VCaP (cell line): ENCODE results near the gene DCBLD1.

Experiments used
- H3K27ac ChIP-seq: fragments of 450-650 bp; 2 replicates; pipeline ENCODE4 v1.5.1; 2017
- TF ChIP-seq, protein P1 (sequence below): fragments of 450-650 bp; conservative IDR thresholded peaks from 2 replicates; pipeline ENCODE4 v1.5.1; 2017; ENCODE audit warnings: mild to moderate bottlenecking, moderate library complexity

The DCBLD1 gene

DNA sequence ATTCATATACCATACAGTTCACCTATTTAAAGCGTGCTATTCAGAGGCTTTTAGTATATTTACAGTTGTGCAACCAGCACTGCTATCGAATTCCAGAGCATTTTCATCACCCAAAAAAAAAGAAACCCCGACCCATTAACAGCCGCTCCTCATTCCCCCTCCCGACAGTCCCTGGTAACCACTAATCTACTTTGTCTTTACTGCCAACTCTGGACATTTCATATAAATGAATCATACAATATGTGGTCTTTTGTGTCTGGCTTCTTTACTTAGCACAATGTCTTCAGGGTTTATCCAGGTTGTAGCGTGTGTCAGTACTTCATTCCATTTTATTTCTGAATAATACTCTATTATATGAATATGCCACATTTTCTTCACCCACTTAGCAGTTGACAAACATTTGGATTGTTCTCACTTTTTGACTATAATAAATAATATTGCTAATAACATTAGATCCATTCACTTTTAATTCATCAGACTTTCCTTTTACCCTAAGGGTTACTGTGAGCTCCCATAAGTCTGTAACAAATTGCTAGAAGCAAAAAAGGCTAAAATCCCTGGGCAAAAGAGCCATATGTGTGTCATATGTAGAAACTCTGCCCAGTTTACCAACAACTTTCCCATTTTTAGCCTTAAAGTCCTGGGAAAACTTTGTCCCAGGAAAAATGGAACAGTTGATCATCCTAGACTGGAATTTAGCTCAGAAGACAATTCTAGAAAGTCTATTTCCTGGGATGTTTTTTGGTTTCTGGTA is 33.6 kb upstream of the DCBLD1 start:
- TF ChIP-seq, protein P1, sequence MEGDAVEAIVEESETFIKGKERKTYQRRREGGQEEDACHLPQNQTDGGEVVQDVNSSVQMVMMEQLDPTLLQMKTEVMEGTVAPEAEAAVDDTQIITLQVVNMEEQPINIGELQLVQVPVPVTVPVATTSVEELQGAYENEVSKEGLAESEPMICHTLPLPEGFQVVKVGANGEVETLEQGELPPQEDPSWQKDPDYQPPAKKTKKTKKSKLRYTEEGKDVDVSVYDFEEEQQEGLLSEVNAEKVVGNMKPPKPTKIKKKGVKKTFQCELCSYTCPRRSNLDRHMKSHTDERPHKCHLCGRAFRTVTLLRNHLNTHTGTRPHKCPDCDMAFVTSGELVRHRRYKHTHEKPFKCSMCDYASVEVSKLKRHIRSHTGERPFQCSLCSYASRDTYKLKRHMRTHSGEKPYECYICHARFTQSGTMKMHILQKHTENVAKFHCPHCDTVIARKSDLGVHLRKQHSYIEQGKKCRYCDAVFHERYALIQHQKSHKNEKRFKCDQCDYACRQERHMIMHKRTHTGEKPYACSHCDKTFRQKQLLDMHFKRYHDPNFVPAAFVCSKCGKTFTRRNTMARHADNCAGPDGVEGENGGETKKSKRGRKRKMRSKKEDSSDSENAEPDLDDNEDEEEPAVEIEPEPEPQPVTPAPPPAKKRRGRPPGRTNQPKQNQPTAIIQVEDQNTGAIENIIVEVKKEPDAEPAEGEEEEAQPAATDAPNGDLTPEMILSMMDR = no peak
- H3K27ac ChIP-seq = no peak overlapping the region

DNA sequence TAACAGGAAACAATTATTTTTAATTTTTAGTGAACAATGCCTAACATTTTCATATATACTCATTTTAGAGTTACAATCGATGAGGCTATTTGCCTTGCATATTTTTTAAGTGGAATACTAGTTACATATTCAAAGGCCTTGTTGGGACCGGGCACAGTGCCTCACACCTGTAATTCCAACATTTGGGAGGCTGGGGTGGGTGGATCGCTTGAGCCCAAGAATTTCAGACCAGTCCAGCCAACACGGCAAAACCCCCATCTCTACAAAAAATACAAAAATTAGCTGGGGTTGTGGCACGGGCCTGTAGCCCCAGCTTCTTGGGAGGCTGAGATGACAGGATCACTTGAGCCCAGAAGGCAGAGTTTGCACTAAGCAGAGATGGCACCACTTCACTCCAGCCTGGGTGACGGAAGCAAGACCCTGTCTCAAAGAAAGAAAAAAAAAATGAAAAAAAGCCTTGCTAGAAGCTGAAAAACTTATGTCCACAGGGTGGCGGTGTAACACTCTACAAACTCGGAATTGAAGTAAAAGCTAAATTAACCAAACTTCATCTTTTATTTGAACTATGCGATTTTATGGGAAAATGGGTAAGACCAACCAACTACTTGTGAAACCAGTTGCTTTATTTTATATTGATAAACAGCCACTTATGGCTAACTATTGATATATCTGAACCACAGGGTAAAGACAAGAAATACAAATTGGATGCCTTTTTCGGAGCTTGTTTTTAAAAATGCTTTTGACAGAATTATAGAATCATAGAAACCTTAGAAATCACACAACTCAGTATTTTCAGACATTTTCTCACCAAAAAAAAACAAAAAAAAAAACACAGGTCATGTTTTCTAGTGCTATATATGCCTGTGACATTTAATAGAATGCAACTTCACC is 32.7 kb upstream of the DCBLD1 start:
- TF ChIP-seq, protein P1 = peak; percentile 82
- no peak overlapping the region for H3K27ac ChIP-seq

DNA sequence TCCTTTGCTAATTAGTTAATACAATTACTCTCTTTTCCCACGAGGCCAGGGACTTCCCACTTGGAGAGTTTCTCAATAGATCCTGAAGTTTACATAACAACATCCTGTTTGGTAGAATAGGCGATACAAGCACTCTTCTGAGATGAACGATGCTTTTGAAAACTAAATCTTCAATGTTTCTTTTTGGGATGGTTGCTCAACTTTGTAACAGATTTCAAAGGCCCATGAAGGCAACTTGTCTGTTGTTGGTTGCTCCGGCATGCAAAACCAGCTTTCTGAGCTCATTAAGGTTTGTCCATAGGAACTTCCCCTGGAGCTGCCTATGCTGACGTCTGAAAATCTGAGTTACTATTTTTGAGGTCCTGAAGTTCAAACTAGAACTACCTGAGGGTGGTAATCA is 30.8 kb upstream of the DCBLD1 start:
- TF ChIP-seq, protein P1 = no peak
- peak overlapping the region; percentile 6; the same call in 1 of the 2 replicates for H3K27ac ChIP-seq

DNA sequence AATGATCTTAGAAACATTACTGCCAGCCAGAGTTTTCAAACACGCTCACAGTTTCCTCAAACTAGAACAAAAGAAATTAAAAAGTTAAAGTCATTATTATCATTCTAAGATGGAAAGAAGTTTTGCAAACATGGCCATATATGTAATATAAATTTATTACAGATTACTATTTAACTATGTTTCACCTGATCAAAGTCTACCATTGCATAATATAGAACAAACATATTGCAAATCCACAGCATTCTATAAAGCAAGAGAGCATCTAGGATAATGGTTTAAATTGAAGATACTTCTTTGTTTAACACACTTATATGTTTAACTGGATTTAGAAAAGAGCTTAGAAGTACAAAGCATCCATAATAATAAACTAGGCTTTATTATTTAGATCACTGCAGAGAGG is 26.2 kb upstream of the DCBLD1 start:
- H3K27ac ChIP-seq = peak overlapping the region; percentile 58
- TF ChIP-seq, protein P1 = no peak

DNA sequence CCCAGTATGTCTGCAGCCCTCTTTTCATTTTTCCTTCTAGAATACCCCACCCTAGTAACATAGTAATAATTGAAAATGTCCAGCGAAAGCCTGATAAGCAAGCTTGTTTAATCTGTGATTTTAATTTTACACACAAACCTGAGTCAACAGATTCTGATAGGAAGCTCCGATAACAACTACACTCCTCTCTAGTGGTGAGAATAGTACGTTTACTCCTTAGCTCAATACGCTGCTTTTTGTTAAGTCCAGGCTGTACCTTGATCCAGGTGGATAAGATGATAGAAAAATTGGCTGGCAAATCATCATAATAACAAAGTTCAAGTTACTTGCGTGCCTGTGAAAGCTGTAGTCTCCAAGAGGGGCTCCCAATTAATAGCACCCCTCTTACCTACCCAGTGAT is 25.5 kb upstream of the DCBLD1 start:
- H3K27ac ChIP-seq = peak overlapping the region; percentile 58
- TF ChIP-seq, protein P1 = peak; percentile 25

DNA sequence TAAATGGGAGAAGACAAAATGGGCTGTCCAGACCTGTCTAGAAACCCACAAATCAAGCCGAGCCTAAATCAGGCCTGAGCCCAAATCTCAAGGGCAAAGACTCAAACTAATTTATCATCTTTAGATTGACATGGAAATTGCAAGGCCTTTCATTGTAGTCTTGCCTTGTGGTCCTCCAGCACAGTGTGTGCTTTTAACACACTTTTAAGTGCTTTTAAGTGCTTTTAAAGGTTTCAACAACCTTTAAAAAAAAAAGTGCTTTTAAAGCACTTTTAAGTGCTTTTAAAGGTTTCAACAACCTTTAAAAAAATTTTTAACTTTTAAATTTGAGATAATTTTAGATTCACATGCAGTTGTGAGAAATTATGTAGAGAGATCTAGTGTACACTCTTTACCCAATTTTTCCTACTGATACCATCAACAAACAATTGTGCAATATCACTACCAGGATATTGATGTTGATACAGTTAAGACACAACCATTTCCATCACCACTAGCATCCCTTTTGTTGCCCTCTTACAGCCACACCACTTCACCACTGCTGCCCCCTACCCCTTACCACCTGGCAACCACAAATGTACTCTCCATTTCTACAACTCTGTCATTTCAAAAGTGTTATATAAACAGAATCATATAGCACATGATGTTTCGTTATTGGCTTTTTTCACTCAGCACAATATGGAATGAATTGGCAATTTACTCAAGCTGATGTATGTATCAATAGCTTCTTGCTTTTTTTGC is 23.1 kb upstream of the DCBLD1 start:
- no peak overlapping the region for H3K27ac ChIP-seq
- TF ChIP-seq, protein P1 = no peak
